HG02571 (cell line): ENCODE data around the gene APLF.

ENCODE experiments used
- ATAC-seq: cut with Tn5 transposase; IDR thresholded peaks from one replicate; pipeline ENCODE4 v1.9.1; 2021; ENCODE audit warnings: mild to moderate bottlenecking, moderate library complexity; ENCODE audit not compliant: unreplicated experiment

The APLF gene

DNA sequence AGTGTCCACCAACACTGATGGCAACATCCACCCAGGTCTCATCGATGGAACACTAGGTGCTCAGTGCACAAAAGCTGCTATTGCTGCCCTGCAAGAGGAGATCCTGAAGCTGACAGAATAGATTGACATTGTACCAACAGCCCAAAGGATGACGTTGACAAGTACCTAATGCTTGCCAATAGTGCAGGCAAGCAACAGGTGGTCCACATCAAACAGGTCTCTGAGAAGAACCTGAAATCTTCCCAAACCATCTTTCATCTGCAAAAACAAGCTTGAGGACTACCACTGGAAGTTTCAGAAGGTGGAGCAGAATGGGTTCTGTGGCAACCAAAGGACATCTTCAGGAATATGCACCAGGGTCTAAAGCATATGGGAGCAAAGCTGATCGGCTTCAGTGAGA, 160.2 kb downstream of the APLF start:
- no peak for ATAC-seq
